A673 (cell line): Measurements from ENCODE around the gene REP15. TPM values are rescaled to one million over a fixed set of nuclear protein-coding genes. Genes with fewer than 3 reads are reported as not detected.

ENCODE experiments used
- Bru-seq: library from RNA; stranded (reverse); fragments of 400-500 nt; gene quantifications from one replicate; lab custom pipeline; 2021; lab: Mats Ljungman, UMichigan
- BruChase-seq, 2 experiments: library from RNA; stranded (reverse); fragments of 400-500 nt; gene quantifications; one replicate each; lab custom pipeline; 2021; lab: Mats Ljungman, UMichigan
- BruUV-seq: library from RNA; stranded (reverse); fragments of 400-500 nt; replicated peaks from 2 replicates; lab custom pipeline; 2021; lab: Mats Ljungman, UMichigan
- CTCF ChIA-PET: fragments of 300-600 bp; sonication (Branson Sonifier 250); formaldehyde crosslinking; loops from one replicate; lab custom pipeline; 2022; ENCODE audit warnings: antibody characterized with exemption; lab: Charles Lee
- POLR2A ChIA-PET: fragments of 300-600 bp; sonication (Branson Sonifier 250); formaldehyde crosslinking; loops from one replicate; lab custom pipeline; 2022; ENCODE audit warnings: antibody characterized with exemption; ENCODE audit not compliant: low non-redundant PET; lab: Charles Lee
- DNase-seq: peaks from one replicate; pipeline ENCODE4 v3.0.0-alpha.2; 2015; ENCODE audit warnings: low spot score
- H3K27ac ChIP-seq: fragments of 200-600 bp; sonication (generic); 2 replicates; pipeline ENCODE4 v1.5.1; 2016; ENCODE audit warnings: mixed run types, low read depth, mild to moderate bottlenecking, mixed read lengths, antibody characterized with exemption, low read length; ENCODE audit not compliant: poor library complexity, severe bottlenecking
- H3K27me3 ChIP-seq: fragments of 200-600 bp; sonication (generic); replicated peaks from 2 replicates; pipeline ENCODE4 v1.6.1; 2017; ENCODE audit warnings: mixed run types, low read depth, mild to moderate bottlenecking, mixed read lengths, antibody characterized with exemption, low read length; ENCODE audit not compliant: insufficient read depth, poor library complexity
- H3K36me3 ChIP-seq: fragments of 200-600 bp; sonication (generic); 2 replicates; pipeline ENCODE4 v1.6.1; 2016; ENCODE audit warnings: mixed run types, mild to moderate bottlenecking, mixed read lengths, antibody characterized with exemption, low read length; ENCODE audit not compliant: insufficient read depth, poor library complexity, severe bottlenecking
- H3K4me1 ChIP-seq: fragments of 200-600 bp; sonication (generic); 2 replicates; pipeline ENCODE4 v1.6.1; 2017; ENCODE audit warnings: mixed run types, mild to moderate bottlenecking, mixed read lengths, antibody characterized with exemption, low read length; ENCODE audit not compliant: insufficient read depth, poor library complexity, severe bottlenecking
- H3K4me3 ChIP-seq: fragments of 200-600 bp; sonication (generic); 2 replicates; pipeline ENCODE4 v1.5.1; 2016; ENCODE audit warnings: low read depth, mixed run types, mild to moderate bottlenecking, mixed read lengths, low read length; ENCODE audit not compliant: poor library complexity, severe bottlenecking
- H3K9me3 ChIP-seq: fragments of 200-600 bp; sonication (generic); 2 replicates; pipeline ENCODE4 v1.6.1; 2016; ENCODE audit warnings: mixed run types, low read depth, mild to moderate bottlenecking, mixed read lengths, antibody characterized with exemption, low read length; ENCODE audit not compliant: poor library complexity, severe bottlenecking
- EZH2 ChIP-seq: fragments of 200-600 bp; sonication (generic); IDR thresholded peaks from 2 replicates; pipeline ENCODE4 v1.6.1; 2017; ENCODE audit warnings: borderline replicate concordance, low read depth, mild to moderate bottlenecking, mixed read lengths, antibody characterized with exemption, low read length; ENCODE audit not compliant: poor library complexity, severe bottlenecking
- intact Hi-C: fragments of 100-400 bp; cut with micrococcal nuclease; formaldehyde crosslinking; loops from one replicate; pipeline ENCODE4 v1.10.0; 2022; ENCODE audit not compliant: unreplicated experiment
- long read RNA-seq: library from polyadenylated mRNA; stranded (forward); transcript quantifications from one replicate; pipeline ENCODE4 v2.0.0, GENCODE V29; 2022
- total RNA-seq: library from RNA; stranded (reverse); gene quantifications from 2 replicates; pipeline ENCODE4 v1.2.3, GENCODE V29; 2021
- TF ChIP-seq, protein P1 (sequence below): fragments of 300-800, 200-600 bp; sonication (generic); conservative IDR thresholded peaks from 2 replicates; pipeline ENCODE4 v1.5.1; 2017; ENCODE audit warnings: low read depth, mild to moderate bottlenecking, antibody characterized with exemption, low read length, moderate library complexity, mixed read lengths

The REP15 gene
- total RNA-seq: 1.1 and 1.5 TPM in 2 replicates
- percentile 60 among the genes with signal in this experiment for Bru-seq, nascent RNA
- BruChase-seq, experiment 1, labeled RNA remaining after a 2-hour chase: percentile 57 among the genes with signal in this experiment
- percentile 69 among the genes with signal in this experiment for BruChase-seq, experiment 2, labeled RNA remaining after a 6-hour chase
- long read RNA-seq: 0 reads

DNA sequence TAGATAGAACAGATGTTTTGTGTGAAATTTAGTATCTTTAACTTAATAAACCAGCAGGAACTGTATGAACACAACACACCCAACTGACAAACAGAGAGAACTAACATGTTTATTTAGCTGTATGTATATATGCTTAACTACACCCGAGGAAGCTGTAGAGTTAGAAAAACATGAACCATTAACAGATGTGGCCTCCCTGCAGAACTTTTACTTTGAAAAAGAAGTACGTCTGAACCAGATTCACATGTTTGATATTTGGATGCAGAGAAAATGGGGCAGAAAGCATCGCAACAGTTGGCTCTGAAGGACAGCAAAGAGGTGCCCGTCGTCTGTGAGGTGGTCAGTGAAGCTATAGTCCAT lies at the start of gene REP15:
Gene REP15 (plus strand): TSS at position 155 of the 360 bp plus-strand sequence. CDS start 116 bp downstream, at position 271.
- BruUV-seq: no TSS peak
- POLR2A ChIA-PET: no interaction called here
- TF ChIP-seq EZH2: no peak
- TF ChIP-seq, protein P1, sequence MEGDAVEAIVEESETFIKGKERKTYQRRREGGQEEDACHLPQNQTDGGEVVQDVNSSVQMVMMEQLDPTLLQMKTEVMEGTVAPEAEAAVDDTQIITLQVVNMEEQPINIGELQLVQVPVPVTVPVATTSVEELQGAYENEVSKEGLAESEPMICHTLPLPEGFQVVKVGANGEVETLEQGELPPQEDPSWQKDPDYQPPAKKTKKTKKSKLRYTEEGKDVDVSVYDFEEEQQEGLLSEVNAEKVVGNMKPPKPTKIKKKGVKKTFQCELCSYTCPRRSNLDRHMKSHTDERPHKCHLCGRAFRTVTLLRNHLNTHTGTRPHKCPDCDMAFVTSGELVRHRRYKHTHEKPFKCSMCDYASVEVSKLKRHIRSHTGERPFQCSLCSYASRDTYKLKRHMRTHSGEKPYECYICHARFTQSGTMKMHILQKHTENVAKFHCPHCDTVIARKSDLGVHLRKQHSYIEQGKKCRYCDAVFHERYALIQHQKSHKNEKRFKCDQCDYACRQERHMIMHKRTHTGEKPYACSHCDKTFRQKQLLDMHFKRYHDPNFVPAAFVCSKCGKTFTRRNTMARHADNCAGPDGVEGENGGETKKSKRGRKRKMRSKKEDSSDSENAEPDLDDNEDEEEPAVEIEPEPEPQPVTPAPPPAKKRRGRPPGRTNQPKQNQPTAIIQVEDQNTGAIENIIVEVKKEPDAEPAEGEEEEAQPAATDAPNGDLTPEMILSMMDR: no peak
- H3K36me3 ChIP-seq: no peaks in the 10 kb centered on the region
- intact Hi-C loops: no loop called here
- CTCF ChIA-PET: no interaction called here
- no peak for DNase-seq
- H3K4me1 ChIP-seq: no peaks in the 10 kb centered on the region
- no peak within 1 kb of the TSS for H3K4me3 ChIP-seq
- no peaks in the 10 kb centered on the region for H3K9me3 ChIP-seq
- H3K27me3 ChIP-seq: no peaks in the 10 kb centered on the region
- H3K27ac ChIP-seq: no peak within 1 kb of the TSS

DNA sequence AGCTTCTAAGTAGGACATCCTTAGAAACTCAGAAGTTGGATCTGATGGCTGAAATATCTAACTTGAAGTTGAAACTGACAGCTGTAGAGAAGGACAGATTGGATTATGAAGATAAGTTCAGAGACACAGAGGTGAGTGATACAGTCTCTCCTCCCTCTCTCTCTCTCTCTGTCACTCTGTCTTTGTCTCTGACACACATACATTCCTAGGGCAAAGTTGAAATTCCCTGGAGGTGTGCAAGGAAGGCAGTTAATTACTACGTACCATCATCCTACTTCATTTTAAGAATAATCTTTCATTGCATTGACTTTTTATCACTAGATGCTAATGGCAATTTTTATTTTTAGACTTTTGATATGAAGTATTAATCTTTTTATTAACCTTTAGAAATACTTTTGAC lies 46.2 kb upstream of the REP15 start:
- intact Hi-C loops: no loop called here
- no peaks in the 10 kb centered on the region for H3K27me3 ChIP-seq
- no peak for TF ChIP-seq EZH2
- TF ChIP-seq, protein P1: no peak
- ChIA-PET CTCF (no interaction called here), POLR2A (no interaction called here)
- no peak overlapping the region for H3K4me3 ChIP-seq
- no peaks in the 10 kb centered on the region for H3K9me3 ChIP-seq
- no peak overlapping the region for H3K27ac ChIP-seq
- no peak for DNase-seq
- peaks cover 2% of the 10 kb centered on the region for H3K4me1 ChIP-seq
- BruUV-seq: no TSS peak
- H3K36me3 ChIP-seq: no peaks in the 10 kb centered on the region

GRCh38 chr12:27651201-27651600 lies 45.0 kb upstream of the REP15 start:
- H3K4me3 ChIP-seq: no peak overlapping the region
- no peaks in the 10 kb centered on the region for H3K9me3 ChIP-seq
- TF ChIP-seq, protein P1: no peak
- TF ChIP-seq EZH2: no peak
- H3K36me3 ChIP-seq: no peaks in the 10 kb centered on the region
- BruUV-seq: no TSS peak
- no peak for DNase-seq
- no peaks in the 10 kb centered on the region for H3K27me3 ChIP-seq
- ChIA-PET POLR2A (no interaction called here), CTCF (interaction anchor here (1.0 kb wide), 1 partner anchor 227 kb away, joined by 3 read pairs; no protein-coding TSS in a partner anchor)
- no peaks in the 10 kb centered on the region for H3K4me1 ChIP-seq
- intact Hi-C loops: no loop called here
- H3K27ac ChIP-seq: no peak overlapping the region
